ENCODE measurements around the gene TBC1D23. TPM values are rescaled to one million over a fixed set of nuclear protein-coding genes. Genes with fewer than 3 reads are reported as not detected.
"Not testable (repeated sequence)": the region's sequence is repeated elsewhere in the genome, so short reads cannot be mapped to it uniquely, and the experiment has no call there.

Gene TBC1D23
- total and polyA plus RNA-seq, 7 donors: 9.9 to 47.8 (median 36.9) TPM

DNA sequence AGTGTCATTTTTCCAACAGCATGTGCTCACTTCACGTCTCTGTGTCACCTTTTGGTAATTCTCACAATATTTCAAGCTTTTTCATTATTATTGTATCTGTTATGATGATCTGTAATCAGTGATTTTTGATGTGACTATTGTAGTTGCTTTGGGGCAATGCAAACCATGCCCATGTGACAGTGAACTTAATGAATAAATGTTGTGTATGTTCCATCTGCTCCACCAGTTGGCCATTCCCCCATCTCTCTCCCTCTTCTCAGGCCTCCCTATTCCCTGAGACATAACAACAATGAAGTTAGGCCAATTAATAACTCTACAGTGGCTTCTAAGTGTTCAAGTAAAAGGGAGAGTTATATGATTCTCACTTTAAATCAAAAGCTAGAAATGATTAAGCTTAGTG, 32.5 kb upstream of the TBC1D23 start:
- H3K9me3 ChIP-seq: peaks cover 4% of the 10 kb centered on the region
- ATAC-seq: no peak
- DNase-seq: no peak
- 91 to 100% (median 92%) methylated on average over 1 of the region's 1 CpG for WGBS, 3 donors
- TF ChIP-seq, protein P1, sequence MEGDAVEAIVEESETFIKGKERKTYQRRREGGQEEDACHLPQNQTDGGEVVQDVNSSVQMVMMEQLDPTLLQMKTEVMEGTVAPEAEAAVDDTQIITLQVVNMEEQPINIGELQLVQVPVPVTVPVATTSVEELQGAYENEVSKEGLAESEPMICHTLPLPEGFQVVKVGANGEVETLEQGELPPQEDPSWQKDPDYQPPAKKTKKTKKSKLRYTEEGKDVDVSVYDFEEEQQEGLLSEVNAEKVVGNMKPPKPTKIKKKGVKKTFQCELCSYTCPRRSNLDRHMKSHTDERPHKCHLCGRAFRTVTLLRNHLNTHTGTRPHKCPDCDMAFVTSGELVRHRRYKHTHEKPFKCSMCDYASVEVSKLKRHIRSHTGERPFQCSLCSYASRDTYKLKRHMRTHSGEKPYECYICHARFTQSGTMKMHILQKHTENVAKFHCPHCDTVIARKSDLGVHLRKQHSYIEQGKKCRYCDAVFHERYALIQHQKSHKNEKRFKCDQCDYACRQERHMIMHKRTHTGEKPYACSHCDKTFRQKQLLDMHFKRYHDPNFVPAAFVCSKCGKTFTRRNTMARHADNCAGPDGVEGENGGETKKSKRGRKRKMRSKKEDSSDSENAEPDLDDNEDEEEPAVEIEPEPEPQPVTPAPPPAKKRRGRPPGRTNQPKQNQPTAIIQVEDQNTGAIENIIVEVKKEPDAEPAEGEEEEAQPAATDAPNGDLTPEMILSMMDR (IDR thresholded peaks at IDR 0.05): no peak
- peaks cover 11% of the 10 kb centered on the region for H3K4me1 ChIP-seq
- no peaks in the 10 kb centered on the region for H3K36me3 ChIP-seq (ENCODE audit: insufficient read depth in 1 of 2, low read depth in 1 of 2)
- no peaks in the 10 kb centered on the region for H3K27me3 ChIP-seq (ENCODE audit: insufficient read depth in 3 of 3, low read length in 2 of 3)
- H3K4me3 ChIP-seq: no peak overlapping the region
- H3K27ac ChIP-seq: no peak overlapping the region
- intact Hi-C loops (cut with DNase I): no loop called here

DNA sequence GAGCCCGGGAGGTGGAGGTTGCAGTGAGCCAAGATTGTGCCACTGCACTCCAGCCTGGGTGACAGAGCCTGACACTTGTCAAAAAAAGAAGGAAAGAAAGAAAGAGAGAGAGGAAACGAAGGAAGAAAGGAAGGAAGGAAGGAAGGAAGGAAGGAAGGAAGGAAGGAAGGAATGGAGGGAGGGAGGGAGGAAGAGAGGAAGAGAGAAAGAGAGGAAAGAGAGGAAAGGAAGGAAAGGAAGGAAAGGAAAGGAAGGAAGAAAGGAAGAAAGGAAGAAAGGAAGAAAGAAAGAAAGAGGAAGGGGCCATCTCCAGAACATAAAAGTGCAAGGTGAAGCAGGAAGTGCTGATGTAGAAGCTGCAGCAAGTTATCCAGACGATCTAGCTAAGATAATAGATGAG, 31.6 kb upstream of the TBC1D23 start:
- DNase-seq; H3K36me3 ChIP-seq (ENCODE audit: insufficient read depth in 1 of 2, low read depth in 1 of 2); H3K9me3 ChIP-seq; H3K27ac ChIP-seq; H3K4me3 ChIP-seq; intact Hi-C loops (cut with DNase I); H3K27me3 ChIP-seq (ENCODE audit: insufficient read depth in 3 of 3, low read length in 2 of 3); ATAC-seq: not testable (repeated sequence)
- WGBS, 3 donors: 87 to 90% (median 89%) methylated on average over 3 of the region's 3 CpGs
- peaks cover 11% of the 10 kb centered on the region for H3K4me1 ChIP-seq

DNA sequence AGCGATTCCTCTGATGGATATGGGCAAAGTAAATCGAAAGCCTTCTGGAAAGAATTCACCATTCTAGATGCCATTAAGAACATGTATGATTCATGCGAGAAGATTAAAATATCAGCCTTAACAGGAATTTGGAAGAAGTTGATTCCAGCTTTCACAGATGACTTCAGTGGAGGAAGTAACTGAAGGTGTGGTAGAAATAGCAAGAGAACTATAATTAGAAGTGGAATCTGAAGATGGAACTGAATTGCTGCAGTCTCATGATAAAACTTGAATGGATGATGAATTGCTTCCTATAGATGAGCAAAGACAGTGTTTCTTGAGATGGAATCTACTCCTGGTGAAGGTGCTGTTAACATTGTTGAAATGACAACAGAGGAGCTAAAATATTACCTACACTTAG, 30.1 kb upstream of the TBC1D23 start:
- no peaks in the 10 kb centered on the region for H3K27me3 ChIP-seq (ENCODE audit: insufficient read depth in 3 of 3, low read length in 2 of 3)
- DNase-seq: no peak
- H3K4me3 ChIP-seq: no peak overlapping the region
- H3K36me3 ChIP-seq (ENCODE audit: insufficient read depth in 1 of 2, low read depth in 1 of 2): no peaks in the 10 kb centered on the region
- intact Hi-C loops (cut with DNase I): no loop called here
- H3K9me3 ChIP-seq: peaks cover 4% of the 10 kb centered on the region
- WGBS, 3 donors: 87 to 97% (median 90%) methylated on average over 3 of the region's 3 CpGs
- H3K27ac ChIP-seq: no peak overlapping the region
- ATAC-seq: no peak
- peaks cover 11% of the 10 kb centered on the region for H3K4me1 ChIP-seq
- TF ChIP-seq, protein P1 (IDR thresholded peaks at IDR 0.05): no peak

DNA sequence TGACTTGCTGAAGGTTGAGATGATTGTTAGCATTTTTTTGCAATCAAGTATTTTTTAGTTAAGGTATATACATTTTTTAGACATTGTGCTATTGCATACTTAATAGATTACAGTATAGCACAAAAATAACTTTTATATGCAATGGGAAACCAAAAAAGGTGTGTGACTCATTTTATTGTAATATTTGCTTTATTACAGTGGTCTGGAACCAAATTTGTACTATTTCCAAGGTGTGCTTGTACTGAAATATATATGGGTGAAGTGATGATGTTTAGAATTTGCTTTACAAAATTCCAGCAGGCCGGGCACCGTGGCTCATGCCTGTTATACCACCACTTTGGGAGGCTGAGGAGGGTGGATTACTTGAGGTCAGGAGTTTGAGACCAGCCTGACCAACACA, 29.1 kb upstream of the TBC1D23 start:
- H3K4me1 ChIP-seq: peaks cover 11% of the 10 kb centered on the region
- H3K4me3 ChIP-seq: no peak overlapping the region
- 90 to 95% (median 94%) methylated on average over 2 of the region's 2 CpGs for WGBS, 3 donors
- TF ChIP-seq, protein P1 (IDR thresholded peaks at IDR 0.05): no peak
- H3K27me3 ChIP-seq (ENCODE audit: insufficient read depth in 3 of 3, low read length in 2 of 3): no peaks in the 10 kb centered on the region
- H3K36me3 ChIP-seq (ENCODE audit: insufficient read depth in 1 of 2, low read depth in 1 of 2): no peaks in the 10 kb centered on the region
- ATAC-seq (no peak), DNase-seq (no peak)
- peaks cover 4% of the 10 kb centered on the region for H3K9me3 ChIP-seq
- H3K27ac ChIP-seq: no peak overlapping the region
- intact Hi-C loops (cut with DNase I): no loop called here

DNA sequence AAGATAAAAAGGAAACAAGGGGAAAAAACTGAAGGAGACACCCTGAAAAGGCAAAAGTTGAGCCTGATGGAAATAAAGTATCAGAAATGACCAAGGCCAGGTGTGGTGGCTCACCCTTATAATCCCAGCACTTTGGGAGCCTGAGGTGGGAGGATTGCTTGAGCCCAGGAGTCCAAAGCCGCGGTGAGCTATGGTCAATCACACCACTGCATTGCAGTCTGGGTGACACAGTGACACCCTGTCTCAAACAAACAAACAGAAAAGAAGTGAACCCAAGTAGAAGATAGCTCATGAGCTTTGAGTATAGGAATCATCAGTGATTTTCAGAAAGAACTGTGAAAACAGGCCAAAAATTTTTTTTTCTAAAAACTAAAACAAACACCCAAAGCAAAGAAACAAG, 26.4 kb upstream of the TBC1D23 start:
- Histone ChIP-seq H3K27me3 (ENCODE audit: insufficient read depth in 3 of 3, low read length in 2 of 3) (no peaks in the 10 kb centered on the region), H3K27ac (no peak overlapping the region), H3K4me1 (no peaks in the 10 kb centered on the region), H3K36me3 (ENCODE audit: insufficient read depth in 1 of 2, low read depth in 1 of 2) (no peaks in the 10 kb centered on the region), H3K9me3 (peaks cover 15% of the 10 kb centered on the region), H3K4me3 (no peak overlapping the region)
- no peak for ATAC-seq
- 92 to 96% (median 92%) methylated on average over 2 of the region's 2 CpGs for WGBS, 3 donors
- no peak for DNase-seq
- intact Hi-C loops (cut with DNase I): no loop called here
- TF ChIP-seq, protein P1 (IDR thresholded peaks at IDR 0.05): no peak
